Type B pancreatic cell (in vitro differentiated cells): Measurements from ENCODE around the gene C12orf50. TPM values are rescaled to one million over a fixed set of nuclear protein-coding genes. Genes with fewer than 3 reads are reported as not detected.

ENCODE experiments used
- DNase-seq: peaks from one replicate; pipeline ENCODE4 v3.0.0; 2021; ENCODE audit warnings: mixed read lengths; ENCODE audit not compliant: unreplicated experiment; ENCODE audit errors: extremely low spot score
- H3K27ac Mint-ChIP-seq: 2 replicates; pipeline ENCODE4 v1.8.0; 2021; ENCODE audit warnings: mild to moderate bottlenecking, mixed read lengths
- H3K27me3 Mint-ChIP-seq: 2 replicates; pipeline ENCODE4 v1.8.0; 2021; ENCODE audit warnings: mixed read lengths
- H3K36me3 Mint-ChIP-seq: 2 replicates; pipeline ENCODE4 v1.8.0; 2021; ENCODE audit warnings: mixed read lengths
- H3K4me1 Mint-ChIP-seq: one replicate; pipeline ENCODE4 v1.8.0; 2021; ENCODE audit warnings: mixed read lengths; ENCODE audit not compliant: unreplicated experiment
- H3K4me3 Mint-ChIP-seq: 2 replicates; pipeline ENCODE4 v1.8.0; 2021; ENCODE audit warnings: mild to moderate bottlenecking, mixed read lengths
- H3K9me3 Mint-ChIP-seq: 2 replicates; pipeline ENCODE4 v1.8.0; 2021; ENCODE audit warnings: mixed read lengths
- CTCF ChIP-seq: fragments of 200-600 bp; sonication (generic); conservative IDR thresholded peaks from 2 replicates; pipeline ENCODE4 v1.5.0; 2021; ENCODE audit warnings: antibody characterized with exemption, mild to moderate bottlenecking
- total RNA-seq: library from RNA; stranded (reverse); gene quantifications from 2 replicates; pipeline ENCODE4 v1.2.1, GENCODE V29; 2021; ENCODE audit warnings: low replicate concordance

Gene C12orf50
- total RNA-seq, 1 donor from 2014 or later: 0.17 TPM

- no peak for TF ChIP-seq CTCF
- Mint-ChIP-seq H3K27ac (no peak overlapping the region), H3K9me3 (peaks cover 18% of the 10 kb centered on the region), H3K4me1 (no peaks in the 10 kb centered on the region), H3K27me3 (no peaks in the 10 kb centered on the region), H3K4me3 (no peak overlapping the region), H3K36me3 (no peaks in the 10 kb centered on the region)
- no peak for DNase-seq
Observed at GRCh38 chr12:88015825-88016224, 13.4 kb downstream of the C12orf50 start.

- TF ChIP-seq CTCF: no peak
- no peak overlapping the region for H3K27ac Mint-ChIP-seq
- H3K27me3 Mint-ChIP-seq: no peaks in the 10 kb centered on the region
- peaks cover 4% of the 10 kb centered on the region for H3K9me3 Mint-ChIP-seq
- H3K36me3 Mint-ChIP-seq: no peaks in the 10 kb centered on the region
- no peaks in the 10 kb centered on the region for H3K4me1 Mint-ChIP-seq
- DNase-seq: no peak
- no peak overlapping the region for H3K4me3 Mint-ChIP-seq
Observed at GRCh38 chr12:88011755-88012154, 17.4 kb downstream of the C12orf50 start.

DNA sequence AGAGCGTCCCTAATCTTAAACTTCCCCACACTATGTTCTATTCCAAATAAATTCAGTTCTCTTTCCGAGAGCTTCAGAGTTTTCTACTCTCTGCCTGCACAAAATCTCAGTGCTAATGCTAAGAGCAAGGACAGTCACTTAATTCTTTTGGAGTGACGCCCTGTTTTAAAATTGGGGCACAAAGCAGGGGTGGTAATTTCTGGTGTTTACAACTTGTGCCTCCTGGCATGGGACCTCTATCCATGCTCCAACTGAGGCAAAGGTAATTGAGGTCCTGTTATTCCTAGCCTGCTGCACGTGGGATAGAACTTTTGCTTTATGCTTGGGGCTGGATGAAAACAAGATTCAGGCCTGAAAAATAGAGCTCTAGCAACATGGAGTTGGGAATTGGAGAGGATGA, 22.9 kb downstream of the C12orf50 start:
- H3K36me3 Mint-ChIP-seq: no peaks in the 10 kb centered on the region
- TF ChIP-seq CTCF: no peak
- DNase-seq: no peak
- H3K27me3 Mint-ChIP-seq: no peaks in the 10 kb centered on the region
- H3K9me3 Mint-ChIP-seq: peaks cover 5% of the 10 kb centered on the region
- no peaks in the 10 kb centered on the region for H3K4me1 Mint-ChIP-seq
- H3K4me3 Mint-ChIP-seq: no peak overlapping the region
- H3K27ac Mint-ChIP-seq: no peak overlapping the region

GRCh38 chr12:88001327-88001726, 27.9 kb downstream of the C12orf50 start:
- H3K36me3 Mint-ChIP-seq: no peaks in the 10 kb centered on the region
- no peak for DNase-seq
- H3K27ac Mint-ChIP-seq: no peak overlapping the region
- no peak overlapping the region for H3K4me3 Mint-ChIP-seq
- H3K27me3 Mint-ChIP-seq: peaks cover 5% of the 10 kb centered on the region
- TF ChIP-seq CTCF: no peak
- H3K9me3 Mint-ChIP-seq: peaks cover 3% of the 10 kb centered on the region
- H3K4me1 Mint-ChIP-seq: no peaks in the 10 kb centered on the region

- peaks cover 5% of the 10 kb centered on the region for H3K27me3 Mint-ChIP-seq
Observed at GRCh38 chr12:87995581-87996178, 33.5 kb downstream of the C12orf50 start.

More at GRCh38 chr12:87995581-87996178, 33.5 kb downstream of the C12orf50 start:
- Mint-ChIP-seq H3K9me3 (no peaks in the 10 kb centered on the region), H3K4me3 (no peak overlapping the region), H3K4me1 (no peaks in the 10 kb centered on the region), H3K27ac (no peak overlapping the region), H3K36me3 (no peaks in the 10 kb centered on the region)
- no peak for DNase-seq
- TF ChIP-seq CTCF: peak; percentile 89
